Osteoblast (primary cell): ENCODE results near the gene TMEM108. TPM values are rescaled to one million over a fixed set of nuclear protein-coding genes. Genes with fewer than 3 reads are reported as not detected.

Experiments
- DNase-seq: peaks from one replicate; pipeline ENCODE4 v3.0.0; 2011; ENCODE audit warnings: low spot score, mixed read lengths; ENCODE audit not compliant: insufficient read length; ENCODE audit errors: missing footprints
- H2AFZ ChIP-seq: 2 replicates; pipeline ENCODE4 v1.6.0; 2011; ENCODE audit warnings: mild to moderate bottlenecking, low read length
- H3K27ac ChIP-seq: 2 replicates; pipeline ENCODE4 v1.5.1; 2011; ENCODE audit warnings: mild to moderate bottlenecking, low read depth, low read length, moderate library complexity
- H3K27me3 ChIP-seq: 2 replicates; pipeline ENCODE4 v1.6.0; 2012; ENCODE audit warnings: mild to moderate bottlenecking, control low read depth, inconsistent platforms, low read length, moderate library complexity; ENCODE audit not compliant: insufficient read depth
- H3K36me3 ChIP-seq: 2 replicates; pipeline ENCODE4 v1.5.1; 2011; ENCODE audit warnings: mild to moderate bottlenecking, low read length, control low read depth, moderate library complexity; ENCODE audit not compliant: insufficient read depth
- H3K4me1 ChIP-seq: 2 replicates; pipeline ENCODE4 v1.5.1; 2011; ENCODE audit warnings: mild to moderate bottlenecking, low read length, control low read depth, moderate library complexity; ENCODE audit not compliant: insufficient read depth
- H3K4me2 ChIP-seq: 2 replicates; pipeline ENCODE4 v1.6.0; 2011; ENCODE audit warnings: mild to moderate bottlenecking, low read length; ENCODE audit not compliant: insufficient read depth
- H3K4me3 ChIP-seq: fragments of 200-600 bp; sonication (generic); 3 replicates; pipeline ENCODE4 v1.5.1; 2012; ENCODE audit warnings: mild to moderate bottlenecking, low read length, inconsistent platforms; ENCODE audit not compliant: insufficient read depth
- H3K79me2 ChIP-seq: 2 replicates; pipeline ENCODE4 v1.6.0; 2012; ENCODE audit warnings: mild to moderate bottlenecking, low read length, control low read depth, inconsistent platforms; ENCODE audit not compliant: insufficient read depth
- H3K9me3 ChIP-seq: 2 replicates; pipeline ENCODE4 v1.5.1; 2011; ENCODE audit warnings: low read depth, low read length, control low read depth
- H4K20me1 ChIP-seq: 2 replicates; pipeline ENCODE4 v1.6.0; 2012; ENCODE audit warnings: mild to moderate bottlenecking, low read length, control low read depth; ENCODE audit not compliant: insufficient read depth
- CTCF ChIP-seq: IDR thresholded peaks from 2 replicates; pipeline ENCODE4 v1.5.1; 2011; ENCODE audit warnings: mild to moderate bottlenecking, low read depth, low read length, moderate library complexity; ENCODE audit errors: extremely low read depth
- total RNA-seq: library from RNA; depleted of rRNA; stranded (reverse); fragments of >200 nt; gene quantifications from 2 replicates; pipeline ENCODE4 v1.2.3, GENCODE V29; 2012

TMEM108 gene
- total RNA-seq, 1 donor: 0.36 TPM

GRCh38 chr3:133386876-133387275, 348.7 kb downstream of the TMEM108 start:
- H3K4me3 ChIP-seq: no peak overlapping the region
- no peak for DNase-seq
- H3K9me3 ChIP-seq: no peaks in the 10 kb centered on the region
- H4K20me1 ChIP-seq: no peaks in the 10 kb centered on the region
- no peaks in the 10 kb centered on the region for H3K79me2 ChIP-seq
- peak; percentile 17 for TF ChIP-seq CTCF
- no peaks in the 10 kb centered on the region for H3K27me3 ChIP-seq
- no peaks in the 10 kb centered on the region for H3K4me1 ChIP-seq
- H3K27ac ChIP-seq: no peak overlapping the region
- H3K36me3 ChIP-seq: no peaks in the 10 kb centered on the region
- H3K4me2 ChIP-seq: no peak overlapping the region
- H2AFZ ChIP-seq: no peak overlapping the region

- H3K27me3 ChIP-seq: no peaks in the 10 kb centered on the region
- H3K79me2 ChIP-seq: no peaks in the 10 kb centered on the region
- H3K4me3 ChIP-seq: no peak overlapping the region
- H3K4me1 ChIP-seq: no peaks in the 10 kb centered on the region
- H2AFZ ChIP-seq: no peak overlapping the region
- H4K20me1 ChIP-seq: no peaks in the 10 kb centered on the region
- no peaks in the 10 kb centered on the region for H3K36me3 ChIP-seq
- no peak overlapping the region for H3K27ac ChIP-seq
- H3K9me3 ChIP-seq: no peaks in the 10 kb centered on the region
- no peak for DNase-seq
- TF ChIP-seq CTCF: no peak
- no peak overlapping the region for H3K4me2 ChIP-seq
These were observed 349.1 kb downstream of the TMEM108 start for GRCh38 chr3:133387341-133387740.

- Histone ChIP-seq H3K36me3 (no peaks in the 10 kb centered on the region), H3K79me2 (no peaks in the 10 kb centered on the region), H3K27me3 (no peaks in the 10 kb centered on the region), H3K4me3 (no peak overlapping the region), H2AFZ (no peak overlapping the region), H3K9me3 (no peaks in the 10 kb centered on the region), H4K20me1 (no peaks in the 10 kb centered on the region), H3K27ac (no peak overlapping the region), H3K4me1 (peaks cover 8% of the 10 kb centered on the region), H3K4me2 (no peak overlapping the region)
- no peak for TF ChIP-seq CTCF
- DNase-seq: no peak
These were observed 350.7 kb downstream of the TMEM108 start for GRCh38 chr3:133388696-133389395.

GRCh38 chr3:133390715-133391114, 352.5 kb downstream of the TMEM108 start:
- DNase-seq: no peak
- Histone ChIP-seq H4K20me1 (no peaks in the 10 kb centered on the region), H3K27me3 (no peaks in the 10 kb centered on the region), H3K4me2 (no peak overlapping the region), H3K4me1 (peaks cover 21% of the 10 kb centered on the region), H3K36me3 (no peaks in the 10 kb centered on the region), H3K4me3 (no peak overlapping the region), H3K9me3 (no peaks in the 10 kb centered on the region), H2AFZ (no peak overlapping the region), H3K27ac (no peak overlapping the region), H3K79me2 (no peaks in the 10 kb centered on the region)
- no peak for TF ChIP-seq CTCF
